ENCODE results near the gene GAS7. TPM values are rescaled to one million over a fixed set of nuclear protein-coding genes. Genes with fewer than 3 reads are reported as not detected.

GAS7 gene
- total RNA-seq, 1 experiment from 2014 or later = 12.3 TPM

DNA sequence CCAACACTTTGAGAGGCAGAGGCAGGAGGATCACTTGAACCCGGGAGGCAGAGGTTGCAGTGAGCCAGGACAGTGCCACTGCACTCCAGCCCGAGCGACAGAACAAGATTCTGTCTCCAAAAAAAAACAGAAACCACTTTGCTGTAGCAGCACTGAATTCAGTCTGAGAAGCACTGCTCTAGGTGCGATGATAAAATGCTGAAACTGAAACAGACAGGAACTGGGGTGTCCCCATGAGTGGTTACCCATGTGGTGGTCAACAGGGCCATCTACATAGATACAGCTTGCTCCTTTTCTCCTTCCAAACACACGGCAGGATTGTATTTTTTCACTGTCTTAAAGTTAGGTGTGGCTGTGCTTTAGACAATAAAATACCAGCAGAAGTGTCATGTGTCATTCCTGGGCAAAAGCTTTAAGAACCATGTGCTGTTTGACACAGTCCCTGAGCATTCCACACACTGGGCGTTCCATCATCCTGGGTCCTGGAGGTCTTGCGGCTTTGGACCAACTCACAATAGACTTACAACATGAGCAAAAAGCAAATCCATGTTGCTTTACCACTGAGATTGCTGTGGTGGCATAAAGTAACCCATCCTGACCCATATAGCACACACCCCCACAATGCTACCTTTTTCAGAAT is 11.5 kb downstream of the GAS7 start:
- ATAC-seq (no peak), DNase-seq (ENCODE audit: low spot score) (no peak)
- Mint-ChIP-seq H3K36me3 (no peaks in the 10 kb centered on the region), H3K4me3 (no peak overlapping the region), H3K27ac (no peak overlapping the region), H3K9me3 (no peaks in the 10 kb centered on the region), H3K27me3 (ENCODE audit: low read depth) (no peaks in the 10 kb centered on the region), H3K4me1 (peaks cover 36% of the 10 kb centered on the region)
- ChIA-PET CTCF (no interaction called here), POLR2A (interaction anchor here (0.5 to 0.9 kb wide), 2 partner anchors 9 to 11 kb away, joined by 4 read pairs; partner anchors contain the start of gene GAS7)
- TF ChIP-seq USF1 (CRISPR knock-in tag; IDR thresholded peaks at IDR 0.05) (no peak), FOXJ3 (CRISPR knock-in tag; IDR thresholded peaks at IDR 0.05; ENCODE audit: borderline replicate concordance) (no peak), ZBTB21 (CRISPR knock-in tag; IDR thresholded peaks at IDR 0.05; ENCODE audit: borderline replicate concordance) (no peak), MXD4 (CRISPR knock-in tag; IDR thresholded peaks at IDR 0.05; ENCODE audit: borderline replicate concordance) (no peak), STAT6 (CRISPR knock-in tag; conservative IDR thresholded peaks at IDR 0.05; ENCODE audit: low read depth) (no peak), NFE2L1 (CRISPR knock-in tag; IDR thresholded peaks at IDR 0.05) (no peak), USF2 (CRISPR knock-in tag; IDR thresholded peaks at IDR 0.05) (no peak), CREM (CRISPR knock-in tag; IDR thresholded peaks at IDR 0.05) (no peak), GABPB1 (CRISPR knock-in tag; IDR thresholded peaks at IDR 0.05) (no peak), TEAD1 (CRISPR knock-in tag; IDR thresholded peaks at IDR 0.05) (no peak), AR (CRISPR knock-in tag; IDR thresholded peaks at IDR 0.05) (no peak), IRF2 (CRISPR knock-in tag; IDR thresholded peaks at IDR 0.05; ENCODE audit: borderline replicate concordance, low read depth) (no peak), GTF2I (CRISPR knock-in tag; conservative IDR thresholded peaks at IDR 0.05) (no peak), JUN (CRISPR knock-in tag; IDR thresholded peaks at IDR 0.05) (no peak)
- TF ChIP-seq, protein P1, sequence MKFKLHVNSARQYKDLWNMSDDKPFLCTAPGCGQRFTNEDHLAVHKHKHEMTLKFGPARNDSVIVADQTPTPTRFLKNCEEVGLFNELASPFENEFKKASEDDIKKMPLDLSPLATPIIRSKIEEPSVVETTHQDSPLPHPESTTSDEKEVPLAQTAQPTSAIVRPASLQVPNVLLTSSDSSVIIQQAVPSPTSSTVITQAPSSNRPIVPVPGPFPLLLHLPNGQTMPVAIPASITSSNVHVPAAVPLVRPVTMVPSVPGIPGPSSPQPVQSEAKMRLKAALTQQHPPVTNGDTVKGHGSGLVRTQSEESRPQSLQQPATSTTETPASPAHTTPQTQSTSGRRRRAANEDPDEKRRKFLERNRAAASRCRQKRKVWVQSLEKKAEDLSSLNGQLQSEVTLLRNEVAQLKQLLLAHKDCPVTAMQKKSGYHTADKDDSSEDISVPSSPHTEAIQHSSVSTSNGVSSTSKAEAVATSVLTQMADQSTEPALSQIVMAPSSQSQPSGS (CRISPR knock-in tag; IDR thresholded peaks at IDR 0.05; ENCODE audit: borderline replicate concordance, low read depth) = no peak
- TF ChIP-seq, protein P2, sequence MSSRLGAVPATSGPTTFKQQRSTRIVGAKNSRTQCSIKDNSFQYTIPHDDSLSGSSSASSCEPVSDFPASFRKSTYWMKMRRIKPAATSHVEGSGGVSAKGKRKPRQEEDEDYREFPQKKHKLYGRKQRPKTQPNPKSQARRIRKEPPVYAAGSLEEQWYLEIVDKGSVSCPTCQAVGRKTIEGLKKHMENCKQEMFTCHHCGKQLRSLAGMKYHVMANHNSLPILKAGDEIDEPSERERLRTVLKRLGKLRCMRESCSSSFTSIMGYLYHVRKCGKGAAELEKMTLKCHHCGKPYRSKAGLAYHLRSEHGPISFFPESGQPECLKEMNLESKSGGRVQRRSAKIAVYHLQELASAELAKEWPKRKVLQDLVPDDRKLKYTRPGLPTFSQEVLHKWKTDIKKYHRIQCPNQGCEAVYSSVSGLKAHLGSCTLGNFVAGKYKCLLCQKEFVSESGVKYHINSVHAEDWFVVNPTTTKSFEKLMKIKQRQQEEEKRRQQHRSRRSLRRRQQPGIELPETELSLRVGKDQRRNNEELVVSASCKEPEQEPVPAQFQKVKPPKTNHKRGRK (CRISPR knock-in tag; IDR thresholded peaks at IDR 0.05; ENCODE audit: borderline replicate concordance) = no peak
- TF ChIP-seq, protein P3, sequence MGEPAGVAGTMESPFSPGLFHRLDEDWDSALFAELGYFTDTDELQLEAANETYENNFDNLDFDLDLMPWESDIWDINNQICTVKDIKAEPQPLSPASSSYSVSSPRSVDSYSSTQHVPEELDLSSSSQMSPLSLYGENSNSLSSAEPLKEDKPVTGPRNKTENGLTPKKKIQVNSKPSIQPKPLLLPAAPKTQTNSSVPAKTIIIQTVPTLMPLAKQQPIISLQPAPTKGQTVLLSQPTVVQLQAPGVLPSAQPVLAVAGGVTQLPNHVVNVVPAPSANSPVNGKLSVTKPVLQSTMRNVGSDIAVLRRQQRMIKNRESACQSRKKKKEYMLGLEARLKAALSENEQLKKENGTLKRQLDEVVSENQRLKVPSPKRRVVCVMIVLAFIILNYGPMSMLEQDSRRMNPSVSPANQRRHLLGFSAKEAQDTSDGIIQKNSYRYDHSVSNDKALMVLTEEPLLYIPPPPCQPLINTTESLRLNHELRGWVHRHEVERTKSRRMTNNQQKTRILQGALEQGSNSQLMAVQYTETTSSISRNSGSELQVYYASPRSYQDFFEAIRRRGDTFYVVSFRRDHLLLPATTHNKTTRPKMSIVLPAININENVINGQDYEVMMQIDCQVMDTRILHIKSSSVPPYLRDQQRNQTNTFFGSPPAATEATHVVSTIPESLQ (CRISPR knock-in tag; IDR thresholded peaks at IDR 0.05) = no peak
- TF ChIP-seq, protein P4, sequence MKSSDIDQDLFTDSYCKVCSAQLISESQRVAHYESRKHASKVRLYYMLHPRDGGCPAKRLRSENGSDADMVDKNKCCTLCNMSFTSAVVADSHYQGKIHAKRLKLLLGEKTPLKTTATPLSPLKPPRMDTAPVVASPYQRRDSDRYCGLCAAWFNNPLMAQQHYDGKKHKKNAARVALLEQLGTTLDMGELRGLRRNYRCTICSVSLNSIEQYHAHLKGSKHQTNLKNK (CRISPR knock-in tag; IDR thresholded peaks at IDR 0.05) = no peak

All from WTC11 (cell line).